ENCODE measurements around the gene CCDC183. TPM values are rescaled to one million over a fixed set of nuclear protein-coding genes. Genes with fewer than 3 reads are reported as not detected.

The CCDC183 gene
- total RNA-seq, 1 experiment from 2014 or later, result 3.6 TPM

GRCh38 chr9:136854842-136855460 lies 58.8 kb downstream of the CCDC183 start:
- no TSS peak for BruUV-seq (replicated peaks)
- no peak for TF ChIP-seq EZH2 (IDR thresholded peaks at IDR 0.05; ENCODE audit: low read depth)
- no peak for TF ChIP-seq CTCF (conservative IDR thresholded peaks at IDR 0.05)
- H3K27me3 ChIP-seq (ENCODE audit: insufficient read depth, low read depth), result no peaks in the 10 kb centered on the region
- H3K9me3 ChIP-seq (ENCODE audit: insufficient read depth, low read depth), result no peaks in the 10 kb centered on the region
- intact Hi-C loops (cut with micrococcal nuclease; ENCODE audit: unreplicated experiment), result no loop called here
- H2AFZ ChIP-seq, result no peak overlapping the region
- H3K9me2 ChIP-seq (ENCODE audit: insufficient read depth), result no peaks in the 10 kb centered on the region
- DNase-seq, result no peak
- H3K79me2 ChIP-seq (ENCODE audit: low read depth), result no peaks in the 10 kb centered on the region
- H3K27ac ChIP-seq, result no peak overlapping the region
- H3K4me3 ChIP-seq, result no peak overlapping the region
- H3F3A ChIP-seq (ENCODE audit: insufficient read depth, low read depth), result peaks cover 22% of the 10 kb centered on the region; the same call in 1 of the 2 replicates
- H3K4me1 ChIP-seq (replicated peaks; ENCODE audit: insufficient read depth), result peaks cover 3% of the 10 kb centered on the region; the same call in 1 of the 2 replicates
- no peak overlapping the region for H3K4me2 ChIP-seq
- ChIA-PET CTCF (no interaction called here), POLR2A (ENCODE audit: unreplicated experiment) (no interaction called here)
- peaks cover 31% of the 10 kb centered on the region for H4K20me1 ChIP-seq (ENCODE audit: insufficient read depth)
- no peaks in the 10 kb centered on the region for H3K36me3 ChIP-seq (ENCODE audit: low read depth)

- H3K9me2 ChIP-seq (ENCODE audit: insufficient read depth), result no peaks in the 10 kb centered on the region
- ChIA-PET POLR2A (ENCODE audit: unreplicated experiment) (no interaction called here), CTCF (no interaction called here)
- H3K36me3 ChIP-seq (ENCODE audit: low read depth), result no peaks in the 10 kb centered on the region
- no peak overlapping the region for H3K27ac ChIP-seq
- TF ChIP-seq EZH2 (IDR thresholded peaks at IDR 0.05; ENCODE audit: low read depth) (no peak), CTCF (conservative IDR thresholded peaks at IDR 0.05) (no peak)
- no peaks in the 10 kb centered on the region for H3K27me3 ChIP-seq (ENCODE audit: insufficient read depth, low read depth)
- no peak overlapping the region for H3K4me3 ChIP-seq
- BruUV-seq (replicated peaks), result no TSS peak
- no peaks in the 10 kb centered on the region for H3K4me1 ChIP-seq (replicated peaks; ENCODE audit: insufficient read depth)
- H3K4me2 ChIP-seq, result no peak overlapping the region
- H2AFZ ChIP-seq, result no peak overlapping the region
- intact Hi-C loops (cut with micrococcal nuclease; ENCODE audit: unreplicated experiment), result no loop called here
- DNase-seq, result peak; percentile 1 to 15
- no peaks in the 10 kb centered on the region for H3K9me3 ChIP-seq (ENCODE audit: insufficient read depth, low read depth)
- peaks cover 16% of the 10 kb centered on the region; the same call in 1 of the 2 replicates for H3F3A ChIP-seq (ENCODE audit: insufficient read depth, low read depth)
- H3K79me2 ChIP-seq (ENCODE audit: low read depth), result no peaks in the 10 kb centered on the region
- H4K20me1 ChIP-seq (ENCODE audit: insufficient read depth), result peaks cover 30% of the 10 kb centered on the region; the same call in 1 of the 2 replicates
Measured at GRCh38 chr9:136855461-136856078, 59.4 kb downstream of the CCDC183 start.

GRCh38 chr9:136856079-136856476 lies 59.9 kb downstream of the CCDC183 start:
- ChIA-PET POLR2A (ENCODE audit: unreplicated experiment) (no interaction called here), CTCF (no interaction called here)
- Histone ChIP-seq H3K27ac (no peak overlapping the region), H2AFZ (no peak overlapping the region), H3K4me2 (no peak overlapping the region), H3K36me3 (ENCODE audit: low read depth) (no peaks in the 10 kb centered on the region), H3K27me3 (ENCODE audit: insufficient read depth, low read depth) (no peaks in the 10 kb centered on the region), H3K4me3 (no peak overlapping the region), H3K4me1 (replicated peaks; ENCODE audit: insufficient read depth) (no peaks in the 10 kb centered on the region), H4K20me1 (ENCODE audit: insufficient read depth) (peaks cover 30% of the 10 kb centered on the region; the same call in 1 of the 2 replicates), H3K79me2 (ENCODE audit: low read depth) (no peaks in the 10 kb centered on the region), H3K9me2 (ENCODE audit: insufficient read depth) (no peaks in the 10 kb centered on the region), H3F3A (ENCODE audit: insufficient read depth, low read depth) (peaks cover 11% of the 10 kb centered on the region; the same call in 1 of the 2 replicates), H3K9me3 (ENCODE audit: insufficient read depth, low read depth) (no peaks in the 10 kb centered on the region)
- no peak for TF ChIP-seq CTCF (conservative IDR thresholded peaks at IDR 0.05)
- no peak for TF ChIP-seq EZH2 (IDR thresholded peaks at IDR 0.05; ENCODE audit: low read depth)
- intact Hi-C loops (cut with micrococcal nuclease; ENCODE audit: unreplicated experiment), result no loop called here
- peak in 1 of 2 experiments; percentile 21 for DNase-seq
- BruUV-seq (replicated peaks), result no TSS peak
